GM18502 (cell line): ENCODE results near the gene TMBIM4.

Source experiments
- ATAC-seq: cut with Tn5 transposase; IDR thresholded peaks from one replicate; pipeline ENCODE4 v1.9.1; 2021; ENCODE audit warnings: mild to moderate bottlenecking; ENCODE audit not compliant: unreplicated experiment, poor library complexity

TMBIM4 gene

GRCh38 chr12:66143868-66144267, 25.9 kb downstream of the TMBIM4 start:
- no peak for ATAC-seq

- ATAC-seq, result no peak
Measured at GRCh38 chr12:66142826-66143225, 27.0 kb downstream of the TMBIM4 start.

GRCh38 chr12:66141299-66141698, 28.5 kb downstream of the TMBIM4 start:
- no peak for ATAC-seq

- no peak for ATAC-seq
Measured at GRCh38 chr12:66140731-66141130, 29.1 kb downstream of the TMBIM4 start.

- no peak for ATAC-seq
Measured at GRCh38 chr12:66139328-66139727, 30.5 kb downstream of the TMBIM4 start.

GRCh38 chr12:66137937-66138336, 31.9 kb downstream of the TMBIM4 start:
- ATAC-seq, result no peak

GRCh38 chr12:66132408-66132807, 37.4 kb downstream of the TMBIM4 start:
- ATAC-seq, result no peak

GRCh38 chr12:66131067-66131688, 38.6 kb downstream of the TMBIM4 start:
- ATAC-seq, result peak; percentile 8

- peak; percentile 99 for ATAC-seq
Measured at GRCh38 chr12:66130267-66131066, 39.3 kb downstream of the TMBIM4 start, which contains the start of gene LLPH. TSS of gene LLPH (minus strand) at chr12:66130750. CDS start at chr12:66129106, 1,644 bp downstream.

GRCh38 chr12:66129934-66130266, 39.9 kb downstream of the TMBIM4 start:
- no peak for ATAC-seq

GRCh38 chr12:66127650-66128049, 42.1 kb downstream of the TMBIM4 start:
- no peak for ATAC-seq

GRCh38 chr12:66120477-66120876, 49.3 kb downstream of the TMBIM4 start:
- ATAC-seq, result no peak

- peak; percentile 68 for ATAC-seq
Measured at GRCh38 chr12:66119870-66120241, 49.9 kb downstream of the TMBIM4 start.

- no peak for ATAC-seq
Measured at GRCh38 chr12:66119229-66119869, 50.4 kb downstream of the TMBIM4 start.

- ATAC-seq, result no peak
Measured at GRCh38 chr12:66118240-66118891, 51.4 kb downstream of the TMBIM4 start.

GRCh38 chr12:66117242-66117641, 52.6 kb downstream of the TMBIM4 start:
- ATAC-seq, result no peak

GRCh38 chr12:66115071-66115600, 54.7 kb downstream of the TMBIM4 start:
- no peak for ATAC-seq

GRCh38 chr12:66113471-66113870, 56.3 kb downstream of the TMBIM4 start:
- no peak for ATAC-seq

- no peak for ATAC-seq
Measured at GRCh38 chr12:66111605-66112004, 58.2 kb downstream of the TMBIM4 start.

- no peak for ATAC-seq
Measured at GRCh38 chr12:66109056-66109455, 60.7 kb downstream of the TMBIM4 start.

- ATAC-seq, result no peak
Measured at GRCh38 chr12:66108386-66108785, 61.4 kb downstream of the TMBIM4 start.
